NCI-H1417 treated with DMSO at 0.1 percent for 48 hours (cell line): Measurements from ENCODE around the gene DNMT3L.
A peak's percentile ranks its signal among the peaks of the same experiment; 100 is the strongest.
"Not testable (repeated sequence)": the region's sequence is repeated elsewhere in the genome, so short reads cannot be mapped to it uniquely, and the experiment has no call there.

ENCODE experiments used
- DNase-seq: peaks from one replicate; lab custom pipeline; 2025; lab: John Stamatoyannopoulos, UW

DNMT3L gene

DNA sequence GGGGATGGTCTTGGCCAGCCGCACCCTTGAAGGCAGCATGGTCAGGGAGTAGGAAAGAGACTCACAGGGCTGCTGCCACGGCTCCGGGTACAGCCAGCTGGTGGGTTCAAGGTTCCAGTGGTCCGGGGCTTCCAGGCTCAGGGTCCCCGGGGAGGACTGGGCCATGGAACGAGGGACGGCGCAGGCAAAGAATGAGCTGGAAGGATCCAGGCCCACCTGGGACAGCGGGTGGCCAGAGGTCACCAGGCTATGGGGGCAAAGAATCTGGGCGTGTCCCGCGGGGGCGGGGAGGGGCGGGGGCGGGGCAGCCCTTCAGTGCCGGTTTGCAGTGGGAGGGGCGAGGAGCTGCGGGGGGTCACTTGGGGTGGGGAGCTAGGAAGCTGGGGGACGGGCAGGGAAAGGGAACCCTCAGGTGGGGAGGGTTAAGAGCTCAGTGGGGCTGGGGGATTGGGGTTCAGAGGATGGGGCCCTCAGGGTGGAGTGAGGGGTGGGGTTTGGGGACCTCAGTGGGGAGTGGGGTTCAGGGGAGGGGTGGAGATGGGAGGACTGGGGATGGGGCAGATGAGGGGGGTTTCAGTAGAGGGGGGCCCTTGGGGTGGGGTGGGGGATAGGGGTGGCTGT, at the start of gene DNMT3L:
Gene DNMT3L (minus strand): TSS at position 223 of the 621 bp plus-strand sequence. CDS start 638 bp downstream, outside the sequence.
- DNase-seq: no peak

DNA sequence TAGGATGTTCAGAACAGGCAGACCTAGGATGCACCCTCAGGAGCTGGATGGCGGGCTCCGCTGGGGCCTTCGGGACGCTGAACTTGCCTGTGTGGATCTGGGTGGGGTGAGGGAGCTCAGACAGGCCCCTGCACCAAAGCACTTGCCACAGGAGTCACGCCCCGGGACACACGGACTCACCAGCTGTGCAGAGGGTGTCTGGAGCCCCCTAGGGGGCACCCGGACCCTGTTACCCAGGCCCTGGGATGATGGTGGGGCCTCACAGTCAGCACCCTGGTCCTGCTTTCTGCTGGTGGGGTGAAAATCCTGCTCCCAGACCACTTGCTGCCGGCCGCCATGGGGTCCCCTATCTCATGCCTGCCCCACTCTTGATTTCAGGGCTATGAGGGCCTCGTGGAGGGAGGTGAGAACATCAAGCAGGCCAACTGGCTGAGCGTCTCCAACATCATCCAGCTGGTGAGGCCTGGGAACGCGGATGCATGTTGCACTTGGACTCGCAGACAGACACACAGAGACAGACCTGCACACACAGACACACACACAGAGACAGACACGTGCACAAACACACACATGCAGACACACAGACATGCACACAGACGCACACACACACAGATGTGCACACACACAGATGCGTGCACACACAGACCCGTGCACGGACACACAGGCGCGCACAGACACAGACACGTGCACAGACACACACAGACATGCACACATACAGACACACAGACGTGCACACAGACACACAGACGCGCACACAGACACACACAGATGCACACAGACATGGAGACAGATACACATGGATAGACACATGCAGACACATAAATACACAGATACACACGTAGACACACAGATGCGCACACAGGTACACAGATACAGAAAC, 49.2 kb upstream of the DNMT3L start:
- no peak for DNase-seq

DNA sequence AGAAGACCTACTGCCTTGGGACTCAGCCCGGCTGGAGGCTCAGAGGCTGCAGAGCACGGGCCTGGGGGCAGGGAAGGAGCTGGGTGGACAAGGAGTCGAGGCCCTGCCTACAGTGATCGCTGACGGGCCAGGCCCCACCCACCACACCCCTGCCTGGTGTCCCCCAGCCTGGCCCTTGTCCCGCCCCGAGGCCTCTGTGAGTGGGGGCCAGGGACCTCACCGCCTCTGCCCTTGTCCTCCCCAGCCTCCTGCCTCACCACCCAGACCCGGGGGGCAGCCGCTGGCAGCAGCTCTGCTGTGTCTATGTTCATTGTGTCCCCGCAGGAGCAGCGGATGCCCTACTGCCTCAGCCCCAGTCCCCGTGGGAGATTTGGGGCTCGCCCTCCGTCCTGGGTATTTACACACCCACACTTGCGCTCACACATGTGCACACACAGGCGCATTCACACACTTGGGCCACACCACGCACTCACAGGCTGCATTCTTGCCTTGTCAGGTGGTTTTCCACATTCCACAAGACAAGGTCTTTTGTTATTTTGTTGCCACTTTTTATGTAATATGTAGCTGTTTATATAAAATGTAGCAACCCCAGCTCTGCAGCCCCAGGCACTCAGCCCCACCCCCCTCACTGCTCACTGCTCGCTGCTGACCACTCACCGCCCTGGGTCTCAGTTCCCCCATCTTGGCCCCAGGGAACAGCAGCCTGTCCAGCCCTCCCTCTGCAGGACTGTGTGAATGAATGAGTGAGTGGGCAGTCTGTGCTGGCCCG, 45.4 kb upstream of the DNMT3L start:
- DNase-seq: no peak

- no peak for DNase-seq
Observed at GRCh38 chr21:44305691-44306090, 44.0 kb upstream of the DNMT3L start.

DNA sequence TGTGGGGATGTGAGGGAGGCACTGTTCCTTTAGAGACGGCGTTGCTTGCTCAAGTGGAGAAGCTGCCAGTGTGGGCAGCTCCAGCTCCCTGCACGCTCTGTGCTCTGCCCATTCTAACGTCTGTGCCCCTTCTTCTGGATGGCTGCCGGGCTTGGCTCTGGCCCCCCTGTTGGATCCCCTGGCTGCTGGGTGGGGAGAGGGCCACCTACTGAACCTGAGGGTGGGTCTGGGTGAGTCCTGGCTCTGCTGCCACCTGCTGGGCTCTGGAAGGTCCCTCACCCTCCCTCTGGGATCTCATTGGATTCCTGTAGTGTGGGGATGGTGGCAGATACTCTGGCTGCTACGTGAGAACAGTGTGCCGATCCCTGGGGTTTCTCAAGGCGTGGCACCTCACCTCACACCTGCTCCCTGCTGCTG, 43.2 kb upstream of the DNMT3L start:
- no peak for DNase-seq

DNA sequence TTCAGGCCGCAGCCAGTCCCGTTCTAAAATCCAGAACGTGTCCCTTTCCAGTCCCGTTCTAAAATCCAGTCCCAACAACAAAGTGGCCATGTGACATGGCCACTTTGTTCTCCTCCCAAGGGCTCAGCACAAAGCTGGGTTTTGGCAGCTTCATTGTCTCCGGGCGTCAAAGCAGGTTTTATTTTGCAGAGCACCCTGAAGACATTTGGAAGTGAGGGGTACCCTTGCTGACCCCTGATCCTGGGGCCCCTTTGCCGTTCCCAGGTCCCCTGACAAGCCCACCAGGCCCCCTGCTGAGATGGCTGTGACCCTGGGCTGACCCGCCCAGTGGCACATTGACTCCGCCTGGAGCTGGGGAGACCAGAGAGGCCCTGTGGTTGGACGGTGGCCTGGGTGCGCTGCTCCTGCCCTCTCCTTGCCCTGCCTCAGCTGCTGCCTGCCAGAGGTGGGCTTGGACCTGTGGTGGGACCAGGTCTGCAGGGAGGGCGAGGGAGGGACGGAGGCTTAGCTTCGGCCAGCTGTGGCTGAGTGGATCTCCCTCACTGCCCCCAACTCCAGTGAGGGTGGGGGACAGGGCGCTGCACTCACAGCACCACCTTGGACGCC, 42.4 kb upstream of the DNMT3L start:
- no peak for DNase-seq

GRCh38 chr21:44303490-44303981, 41.8 kb upstream of the DNMT3L start:
- no peak for DNase-seq

DNA sequence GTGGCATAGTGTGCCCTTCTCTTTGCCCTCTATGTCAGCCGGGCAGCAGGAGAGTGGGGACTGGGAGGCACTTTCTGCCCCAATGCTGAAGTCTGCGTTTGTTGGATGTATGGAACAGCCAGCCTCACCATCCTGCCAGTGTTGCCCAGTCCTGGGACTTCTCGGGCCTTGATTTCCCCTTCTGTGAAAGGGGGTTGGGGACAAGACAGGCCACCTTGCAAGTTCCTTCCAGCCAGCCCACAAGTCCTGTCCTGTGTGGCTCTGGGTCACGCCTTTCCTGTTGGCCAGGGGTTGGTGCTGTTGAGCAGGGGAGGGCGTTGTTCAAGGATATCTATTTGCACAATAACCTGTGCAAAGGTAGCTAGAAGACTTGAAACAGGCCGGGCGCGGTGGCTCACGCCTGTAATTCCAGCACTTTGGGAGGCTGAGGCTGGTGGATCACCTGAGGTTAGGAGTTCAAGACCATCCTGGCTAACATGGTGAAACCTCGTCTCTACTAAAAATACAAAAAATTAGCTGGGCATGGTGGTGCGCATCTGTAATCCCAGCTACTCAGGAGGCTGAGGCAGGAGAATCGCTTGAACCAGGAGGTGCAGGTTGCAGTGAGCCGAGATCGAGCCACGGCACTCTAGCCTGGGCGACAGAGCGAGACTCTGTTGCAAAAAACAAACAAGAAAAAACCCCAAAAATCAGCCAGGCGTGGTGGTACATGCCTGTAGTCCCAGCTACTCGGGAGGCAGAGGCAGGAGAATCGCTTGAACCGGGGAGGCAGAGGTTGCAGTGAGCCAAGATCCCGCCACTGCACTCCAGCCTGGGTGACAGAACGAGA, 41.1 kb upstream of the DNMT3L start:
- not testable (repeated sequence) for DNase-seq

DNA sequence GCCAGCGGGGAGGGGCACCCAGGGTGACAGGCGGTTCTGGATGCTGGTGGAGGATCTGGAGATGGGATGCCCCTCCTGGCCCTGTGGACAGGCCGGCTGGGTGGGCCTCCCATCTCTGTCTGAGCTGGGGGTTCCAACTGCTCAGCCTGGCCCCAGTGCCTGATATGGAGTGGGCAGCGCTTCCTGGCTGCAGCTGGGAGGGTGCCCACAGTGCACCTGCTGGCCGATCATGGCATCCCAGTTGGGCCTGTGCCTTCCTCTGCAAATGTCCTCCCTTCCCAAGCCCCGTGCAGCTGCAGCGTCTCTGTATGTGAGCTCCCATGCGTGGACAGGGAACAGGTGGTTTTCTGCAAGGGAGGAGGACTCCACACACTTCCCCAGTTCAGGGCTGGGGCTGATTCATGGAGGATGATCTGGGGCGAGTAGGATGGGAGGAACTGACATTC, 40.3 kb upstream of the DNMT3L start:
- no peak for DNase-seq

- no peak for DNase-seq
Observed at GRCh38 chr21:44301141-44301540, 39.4 kb upstream of the DNMT3L start.

DNA sequence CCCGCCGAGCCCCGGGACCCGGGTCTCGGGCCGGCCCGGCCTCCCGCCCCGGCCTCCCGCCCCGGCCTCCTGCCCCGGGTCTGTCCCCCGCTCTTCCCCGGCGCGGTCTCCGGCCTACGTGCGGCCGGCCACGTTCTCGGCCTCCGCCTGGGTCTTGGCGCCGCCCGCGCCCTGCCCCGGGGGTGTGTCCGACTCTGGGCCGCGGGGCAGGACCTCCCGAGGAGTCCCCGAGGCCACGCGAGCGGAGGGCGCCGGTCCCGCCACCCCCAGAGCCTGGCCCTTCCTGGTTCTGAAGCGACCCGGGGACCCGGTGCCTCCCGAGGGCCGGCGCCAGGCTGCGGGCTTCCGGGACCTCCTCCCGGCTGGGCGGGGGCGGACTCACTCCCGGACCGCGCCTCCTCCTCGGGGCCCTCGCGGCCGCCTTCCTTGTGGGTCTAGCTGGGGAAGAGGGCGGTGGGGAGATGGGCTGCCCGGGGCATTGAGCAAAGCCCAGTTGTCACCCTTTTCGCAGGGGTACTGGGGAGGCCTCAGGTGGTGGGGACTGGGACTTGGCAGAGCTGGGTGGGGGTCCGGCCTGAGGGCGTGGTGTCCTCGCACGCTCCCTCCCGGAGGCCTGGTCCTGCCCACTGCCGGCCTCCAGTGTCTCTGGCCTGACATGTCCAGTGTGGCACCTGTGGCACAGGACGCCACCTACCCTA, 38.7 kb upstream of the DNMT3L start:
- no peak for DNase-seq

- DNase-seq: no peak
Observed at GRCh38 chr21:44299458-44300261, 38.0 kb upstream of the DNMT3L start, which contains the start of gene PFKL. Gene PFKL, plus strand, starts transcription at chr21:44300053. Its CDS starts 53 bp downstream, at chr21:44300106.

DNA sequence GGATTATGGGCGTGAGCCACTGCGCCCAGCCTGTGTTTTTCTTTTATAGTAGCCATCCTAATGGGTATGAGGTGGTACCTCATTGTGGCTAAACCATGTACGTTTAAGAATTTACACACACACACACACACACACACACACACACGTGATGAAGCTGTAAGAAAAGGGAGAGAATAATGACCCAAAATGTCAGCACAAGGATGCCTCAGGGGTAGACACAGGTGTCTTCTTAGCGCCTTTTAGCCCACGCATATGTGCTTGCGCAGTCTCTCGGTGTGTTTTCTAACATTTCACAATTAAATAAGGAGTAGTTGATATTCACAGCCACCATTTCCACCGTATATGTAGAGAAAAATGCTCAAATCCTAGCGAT, 37.4 kb upstream of the DNMT3L start:
- DNase-seq: no peak

- no peak for DNase-seq
Observed at GRCh38 chr21:44298301-44298700, 36.6 kb upstream of the DNMT3L start.

DNA sequence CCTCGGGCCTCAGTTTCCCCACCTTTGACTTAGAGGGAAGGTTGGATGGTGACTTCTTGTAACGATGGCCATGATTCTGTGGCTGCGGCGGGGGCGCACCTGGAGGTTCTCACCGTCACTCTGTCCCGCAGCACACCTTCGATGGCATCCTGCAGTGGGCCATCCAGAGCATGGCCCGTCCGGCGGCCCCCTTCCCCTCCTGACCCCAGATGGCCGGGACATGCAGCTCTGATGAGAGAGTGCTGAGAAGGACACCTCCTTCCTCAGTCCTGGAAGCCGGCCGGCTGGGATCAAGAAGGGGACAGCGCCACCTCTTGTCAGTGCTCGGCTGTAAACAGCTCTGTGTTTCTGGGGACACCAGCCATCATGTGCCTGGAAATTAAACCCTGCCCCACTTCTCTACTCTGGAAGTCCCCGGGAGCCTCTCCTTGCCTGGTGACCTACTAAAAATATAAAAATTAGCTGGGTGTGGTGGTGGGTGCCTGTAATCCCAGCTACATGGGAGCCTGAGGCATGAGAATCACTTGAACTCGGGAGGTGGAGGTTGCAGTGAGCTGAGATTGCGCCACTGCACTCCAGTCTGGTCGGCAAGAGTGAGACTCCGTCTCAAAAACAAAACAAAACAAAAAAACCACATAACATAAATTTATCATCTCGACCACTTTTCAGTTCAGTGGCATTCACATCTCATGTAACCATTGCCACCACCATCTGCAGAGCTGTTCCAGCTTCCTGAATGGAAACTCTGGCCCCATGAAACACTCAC, 36.0 kb upstream of the DNMT3L start:
- DNase-seq: peak; percentile 23

- DNase-seq: no peak
Observed at GRCh38 chr21:44296916-44297315, 35.2 kb upstream of the DNMT3L start.

- no peak for DNase-seq
Observed at GRCh38 chr21:44296103-44296519, 34.4 kb upstream of the DNMT3L start.

DNA sequence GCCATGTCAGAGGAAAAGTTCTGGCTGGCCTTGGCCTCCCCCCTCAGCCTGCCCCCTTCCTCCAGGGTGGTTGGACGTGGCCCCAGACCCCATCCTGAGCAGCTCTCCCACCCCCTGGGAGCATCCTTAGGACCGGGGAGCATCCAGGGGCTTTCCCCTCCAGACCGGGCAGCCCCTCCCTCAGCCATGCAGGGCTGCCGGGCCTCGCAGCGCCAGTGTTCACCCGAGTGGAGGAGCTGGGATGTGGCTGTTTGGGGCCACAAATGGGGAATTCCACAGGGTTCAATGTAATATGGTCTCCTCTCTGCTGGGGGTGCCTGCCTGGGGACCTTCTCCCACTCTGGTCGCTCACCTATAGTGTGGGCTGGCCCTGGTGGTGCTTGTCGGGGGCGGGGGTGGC, 33.9 kb upstream of the DNMT3L start:
- no peak for DNase-seq

DNA sequence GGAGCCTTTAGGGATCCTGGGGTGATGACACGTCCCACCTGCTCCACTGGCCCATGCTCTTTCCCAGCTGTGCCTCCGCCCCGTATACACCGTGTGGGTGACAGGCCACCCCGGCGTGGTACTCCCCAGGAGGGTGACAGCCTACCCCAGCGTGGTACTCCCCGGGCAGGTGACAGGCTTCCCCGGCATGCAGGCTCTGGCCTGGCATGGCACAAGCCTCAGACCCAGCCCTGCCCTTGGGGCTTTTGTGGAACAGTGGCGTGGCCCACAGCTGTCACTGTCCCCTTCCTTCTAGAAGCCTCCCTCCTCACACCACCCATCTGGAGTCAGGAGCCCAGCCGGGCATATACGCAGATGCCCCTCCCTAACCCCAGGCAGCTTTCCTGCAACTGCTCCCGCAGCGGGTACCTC, 33.5 kb upstream of the DNMT3L start:
- no peak for DNase-seq
